HCT116 (cell line): ENCODE results near the gene CNTNAP2.

ENCODE experiments used
- POLR2A ChIP-seq: IDR thresholded peaks from 2 replicates; pipeline ENCODE4 v1.7.0; 2011; ENCODE audit warnings: borderline replicate concordance; ENCODE audit not compliant: insufficient read depth, insufficient read length; ENCODE audit errors: extremely low read depth
- POLR2AphosphoS5 ChIP-seq: IDR thresholded peaks from 2 replicates; pipeline ENCODE4 v1.6.1; 2011; ENCODE audit warnings: mild to moderate bottlenecking, low read depth, low read length, moderate library complexity
- SRF ChIP-seq: IDR thresholded peaks from 2 replicates; pipeline ENCODE4 v1.6.1; 2012; ENCODE audit warnings: low read depth
- YY1 ChIP-seq: IDR thresholded peaks from 2 replicates; pipeline ENCODE4 v1.6.1; 2011; ENCODE audit warnings: low read length, low read depth, moderate library complexity, mild to moderate bottlenecking; ENCODE audit not compliant: insufficient replicate concordance; ENCODE audit errors: extremely low read depth
- ZNF274 ChIP-seq: fragments of 200-500 bp; sonication (Bioruptor generic); IDR thresholded peaks from 2 replicates; pipeline ENCODE4 v1.6.1; 2014; ENCODE audit warnings: mild to moderate bottlenecking, low read depth, low read length, inconsistent platforms
- TF ChIP-seq, protein P1 (sequence below), 3 experiments: fragments of 200-600 bp in 1 of 3; sonication (generic) in 1 of 3; IDR thresholded peaks in 2 of 3; conservative IDR thresholded peaks in 1 of 3; 2 replicates each; pipeline ENCODE4 v1.5.1; 2012 to 2017; ENCODE audit warnings: low read depth in 2 of 3, low read length in 2 of 3, antibody characterized with exemption in 1 of 3, borderline replicate concordance in 1 of 3, control low read depth in 1 of 3, mild to moderate bottlenecking in 1 of 3, mixed read lengths in 1 of 3, mixed run types in 1 of 3, moderate library complexity in 1 of 3; ENCODE audit not compliant: insufficient read depth in 1 of 3

DNA sequence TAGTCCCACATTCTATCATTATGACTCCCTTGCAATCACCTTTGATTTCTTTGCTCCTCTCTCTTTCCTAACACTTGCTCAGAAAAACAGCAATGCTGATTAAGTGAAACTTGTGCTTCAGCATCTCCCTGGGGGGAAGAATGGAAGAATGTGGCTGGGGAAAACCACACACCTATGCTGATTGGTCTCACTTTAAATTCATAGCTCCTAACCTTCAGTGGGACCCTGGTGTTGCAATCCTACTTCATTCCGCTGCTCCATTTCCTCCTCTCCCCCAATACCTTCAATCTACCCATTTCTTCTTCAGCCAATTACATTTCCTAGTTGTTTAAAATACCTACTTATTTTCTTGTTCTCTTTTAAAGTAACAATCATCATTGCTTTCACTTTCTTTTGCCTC is 1307.3 kb downstream of the CNTNAP2 start:
- TF ChIP-seq, protein P1, sequence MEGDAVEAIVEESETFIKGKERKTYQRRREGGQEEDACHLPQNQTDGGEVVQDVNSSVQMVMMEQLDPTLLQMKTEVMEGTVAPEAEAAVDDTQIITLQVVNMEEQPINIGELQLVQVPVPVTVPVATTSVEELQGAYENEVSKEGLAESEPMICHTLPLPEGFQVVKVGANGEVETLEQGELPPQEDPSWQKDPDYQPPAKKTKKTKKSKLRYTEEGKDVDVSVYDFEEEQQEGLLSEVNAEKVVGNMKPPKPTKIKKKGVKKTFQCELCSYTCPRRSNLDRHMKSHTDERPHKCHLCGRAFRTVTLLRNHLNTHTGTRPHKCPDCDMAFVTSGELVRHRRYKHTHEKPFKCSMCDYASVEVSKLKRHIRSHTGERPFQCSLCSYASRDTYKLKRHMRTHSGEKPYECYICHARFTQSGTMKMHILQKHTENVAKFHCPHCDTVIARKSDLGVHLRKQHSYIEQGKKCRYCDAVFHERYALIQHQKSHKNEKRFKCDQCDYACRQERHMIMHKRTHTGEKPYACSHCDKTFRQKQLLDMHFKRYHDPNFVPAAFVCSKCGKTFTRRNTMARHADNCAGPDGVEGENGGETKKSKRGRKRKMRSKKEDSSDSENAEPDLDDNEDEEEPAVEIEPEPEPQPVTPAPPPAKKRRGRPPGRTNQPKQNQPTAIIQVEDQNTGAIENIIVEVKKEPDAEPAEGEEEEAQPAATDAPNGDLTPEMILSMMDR (IDR thresholded peaks at IDR 0.05 in 2 of 3, conservative IDR thresholded peaks at IDR 0.05 in 1 of 3; ENCODE audit: borderline replicate concordance in 1 of 3, insufficient read depth in 1 of 3, low read depth in 2 of 3, low read length in 2 of 3): no peak
- no peak for TF ChIP-seq POLR2AphosphoS5
- no peak for TF ChIP-seq POLR2A
- no peak for TF ChIP-seq YY1
- no peak for TF ChIP-seq ZNF274
- no peak for TF ChIP-seq SRF
